ENCODE measurements around the gene PPP1CC.

PPP1CC gene

GRCh38 chr12:110686294-110686903 is 56.3 kb downstream of the PPP1CC start:
- no peak for DNase-seq

GRCh38 chr12:110684312-110684836 is 58.3 kb downstream of the PPP1CC start:
- DNase-seq: no peak

GRCh38 chr12:110683888-110684287 is 58.8 kb downstream of the PPP1CC start:
- no peak for DNase-seq

GRCh38 chr12:110680032-110680431 is 62.7 kb downstream of the PPP1CC start:
- DNase-seq: no peak

- DNase-seq: no peak
Observed at GRCh38 chr12:110679201-110679600, 63.5 kb downstream of the PPP1CC start.

- DNase-seq: no peak
Observed at GRCh38 chr12:110677982-110678381, 64.7 kb downstream of the PPP1CC start.

- DNase-seq: no peak
Observed at GRCh38 chr12:110677206-110677911, 65.3 kb downstream of the PPP1CC start.

- DNase-seq: no peak
Observed at GRCh38 chr12:110676171-110676570, 66.5 kb downstream of the PPP1CC start.

GRCh38 chr12:110670161-110670701 is 72.5 kb downstream of the PPP1CC start:
- DNase-seq: no peak

Measured in hippocampal formation (tissue), 2 donors.